Sigmoid colon (tissue), 7 donors: ENCODE measurements around the gene FBLIM1. TPM values are rescaled to one million over a fixed set of nuclear protein-coding genes. Genes with fewer than 3 reads are reported as not detected.

Experiments
- DNase-seq: peaks from one replicate; pipeline ENCODE4 v3.0.0-alpha.2; 2019
- H3K27ac ChIP-seq, 4 donors: fragments of 200-600 bp; sonication (generic); one replicate each; pipeline ENCODE4 v1.5.1; 2016 to 2019; ENCODE audit warnings: mild to moderate bottlenecking in 1 of 4
- H3K27me3 ChIP-seq, 3 donors: fragments of 200-600 bp; sonication (generic); one replicate each; pipeline ENCODE4 v1.5.1; 2019; ENCODE audit warnings: mild to moderate bottlenecking in 1 of 3
- H3K36me3 ChIP-seq, 4 donors: fragments of 200-600 bp; sonication (generic); one replicate each; pipeline ENCODE4 v1.5.1; 2016 to 2019
- H3K4me1 ChIP-seq, 4 donors: fragments of 200-600 bp; sonication (generic); one replicate each; pipeline ENCODE4 v1.5.1; 2017 to 2019
- H3K4me3 ChIP-seq, 4 donors: fragments of 200-600 bp; sonication (generic); one replicate each; pipeline ENCODE4 v1.5.1; 2017 to 2019; ENCODE audit warnings: mild to moderate bottlenecking in 2 of 4, moderate library complexity in 1 of 4
- H3K9me3 ChIP-seq, 4 donors: fragments of 200-600 bp in 3 of 4; sonication (generic) in 3 of 4; one replicate each; pipeline versions ENCODE4 v1.5.1 to v1.6.1; 2013 to 2019
- EP300 ChIP-seq, 4 donors: sonication (generic); formaldehyde crosslinking; IDR thresholded peaks; one replicate each; pipeline ENCODE4 v1.6.1; 2017; ENCODE audit warnings: antibody characterized with exemption in 4 of 4
- POLR2A ChIP-seq, 2 donors: fragments of 450-650 bp; IDR thresholded peaks; one replicate each; pipeline ENCODE4 v1.6.1; 2016; ENCODE audit warnings: antibody characterized with exemption in 2 of 2, mild to moderate bottlenecking in 2 of 2, moderate library complexity in 2 of 2
- POLR2AphosphoS5 ChIP-seq, 4 donors: sonication (generic); formaldehyde crosslinking; IDR thresholded peaks; one replicate each; pipeline ENCODE4 v1.6.1; 2017; ENCODE audit warnings: antibody characterized with exemption in 4 of 4
- WGBS, 2 donors: extraction: QIAGEN DNeasy Blood & Tissue Kit; methylation state at CpG; one replicate each; pipeline ENCODE4 v1.1.7; 2013; 5-methylcytosine and 5-hydroxymethylcytosine counted together
- intact Hi-C: fragments of 100-400 bp; cut with DNase I; formaldehyde crosslinking; loops from one replicate; pipeline ENCODE4 v1.15.1; 2023
- polyA plus RNA-seq, 3 donors: library from polyadenylated mRNA; stranded (reverse); fragments of 200-250 nt; gene quantifications; one replicate each; pipeline ENCODE4 v1.2.3, GENCODE V29; 2013
- total RNA-seq, 4 donors: library from RNA; depleted of rRNA; stranded (reverse); fragments of >200 nt; gene quantifications; one replicate each; pipeline ENCODE4 v1.1.0, GENCODE V29; 2016
- TF ChIP-seq, protein P1 (sequence below), 4 experiments: fragments of 450-650 bp in 3 of 4; fragments of 200-600 bp in 1 of 4; IDR thresholded peaks; one replicate each; pipeline ENCODE4 v1.5.1; 2016 to 2019; ENCODE audit warnings: antibody characterized with exemption in 4 of 4, mild to moderate bottlenecking in 3 of 4, moderate library complexity in 2 of 4
- donor health status: healthy with polysubstance abuse.
- donor health status: Bipolar disorder and iron deficiency.
- donor health status: healthy.

The FBLIM1 gene
- total and polyA plus RNA-seq, 7 donors = 28.1 to 227 (median 53.2) TPM

DNA sequence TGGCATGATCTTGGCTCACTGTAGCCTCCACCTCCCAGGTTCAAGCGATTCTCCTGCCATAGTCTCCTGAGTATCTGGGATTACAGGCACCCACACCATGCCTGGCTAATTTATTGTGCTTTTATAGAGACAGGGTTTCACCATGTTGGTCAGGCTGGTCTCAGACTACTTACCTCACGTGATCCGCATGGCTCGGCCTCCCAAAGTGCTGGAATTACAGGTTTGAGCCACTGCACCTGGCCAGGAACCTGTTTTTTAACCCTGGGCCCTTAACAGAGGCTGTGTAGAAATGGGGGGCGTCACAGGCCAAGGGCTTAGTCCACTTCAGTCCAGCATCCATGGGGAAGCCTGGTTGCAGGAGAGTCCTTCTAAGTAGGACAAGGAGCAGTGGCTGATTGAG is 9.3 kb downstream of the FBLIM1 start:
- H3K4me1 ChIP-seq = peaks cover 0 to 8% (median 3%) of the 10 kb centered on the region in 4 donors
- no peaks in the 10 kb centered on the region for H3K27me3 ChIP-seq
- H3K9me3 ChIP-seq = no peaks in the 10 kb centered on the region
- no peak for TF ChIP-seq EP300 (IDR thresholded peaks at IDR 0.05)
- no peak for TF ChIP-seq POLR2AphosphoS5 (IDR thresholded peaks at IDR 0.05)
- TF ChIP-seq, protein P1, sequence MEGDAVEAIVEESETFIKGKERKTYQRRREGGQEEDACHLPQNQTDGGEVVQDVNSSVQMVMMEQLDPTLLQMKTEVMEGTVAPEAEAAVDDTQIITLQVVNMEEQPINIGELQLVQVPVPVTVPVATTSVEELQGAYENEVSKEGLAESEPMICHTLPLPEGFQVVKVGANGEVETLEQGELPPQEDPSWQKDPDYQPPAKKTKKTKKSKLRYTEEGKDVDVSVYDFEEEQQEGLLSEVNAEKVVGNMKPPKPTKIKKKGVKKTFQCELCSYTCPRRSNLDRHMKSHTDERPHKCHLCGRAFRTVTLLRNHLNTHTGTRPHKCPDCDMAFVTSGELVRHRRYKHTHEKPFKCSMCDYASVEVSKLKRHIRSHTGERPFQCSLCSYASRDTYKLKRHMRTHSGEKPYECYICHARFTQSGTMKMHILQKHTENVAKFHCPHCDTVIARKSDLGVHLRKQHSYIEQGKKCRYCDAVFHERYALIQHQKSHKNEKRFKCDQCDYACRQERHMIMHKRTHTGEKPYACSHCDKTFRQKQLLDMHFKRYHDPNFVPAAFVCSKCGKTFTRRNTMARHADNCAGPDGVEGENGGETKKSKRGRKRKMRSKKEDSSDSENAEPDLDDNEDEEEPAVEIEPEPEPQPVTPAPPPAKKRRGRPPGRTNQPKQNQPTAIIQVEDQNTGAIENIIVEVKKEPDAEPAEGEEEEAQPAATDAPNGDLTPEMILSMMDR (IDR thresholded peaks at IDR 0.05) = no peak
- WGBS, 2 donors = 85 to 94% methylated on average over 5 of the region's 5 CpGs
- H3K36me3 ChIP-seq = peaks cover 11 to 79% (median 46%) of the 10 kb centered on the region in 4 donors
- no peak for DNase-seq
- no peak overlapping the region for H3K27ac ChIP-seq
- no peak overlapping the region for H3K4me3 ChIP-seq
- intact Hi-C loops = no loop called here

GRCh38 chr1:15768388-15768787 is 9.8 kb downstream of the FBLIM1 start:
- TF ChIP-seq, protein P1 (IDR thresholded peaks at IDR 0.05) = no peak
- TF ChIP-seq POLR2A (IDR thresholded peaks at IDR 0.05) (no peak), EP300 (IDR thresholded peaks at IDR 0.05) (no peak), POLR2AphosphoS5 (IDR thresholded peaks at IDR 0.05) (no peak)
- peaks cover 11 to 84% (median 48%) of the 10 kb centered on the region in 4 donors for H3K36me3 ChIP-seq

GRCh38 chr1:15770313-15770962 is 11.8 kb downstream of the FBLIM1 start:
- intact Hi-C loops = no loop called here
- Histone ChIP-seq H3K36me3 (peaks cover 11 to 89% (median 55%) of the 10 kb centered on the region in 4 donors), H3K4me1 (no peaks in the 10 kb centered on the region), H3K27me3 (no peaks in the 10 kb centered on the region), H3K27ac (no peak overlapping the region), H3K9me3 (no peaks in the 10 kb centered on the region), H3K4me3 (no peak overlapping the region)
- 92 to 93% methylated on average over 14 of the region's 14 CpGs for WGBS, 2 donors
- no peak for TF ChIP-seq POLR2A (IDR thresholded peaks at IDR 0.05)
- TF ChIP-seq, protein P1 (IDR thresholded peaks at IDR 0.05) = no peak
- TF ChIP-seq EP300 (IDR thresholded peaks at IDR 0.05) = no peak
- no peak for DNase-seq

More at GRCh38 chr1:15768388-15768787, 9.8 kb downstream of the FBLIM1 start:
- 96 to 97% methylated on average over 7 of the region's 7 CpGs for WGBS, 2 donors
- no peak overlapping the region for H3K4me3 ChIP-seq
- H3K27ac ChIP-seq = no peak overlapping the region
- intact Hi-C loops = no loop called here
- no peaks in the 10 kb centered on the region for H3K27me3 ChIP-seq
- no peaks in the 10 kb centered on the region for H3K9me3 ChIP-seq
- H3K4me1 ChIP-seq = peaks cover 0 to 8% (median 3%) of the 10 kb centered on the region in 4 donors
- no peak for DNase-seq

GRCh38 chr1:15771836-15772515 is 13.4 kb downstream of the FBLIM1 start:
- WGBS, 2 donors = 77 to 82% methylated on average over 6 of the region's 6 CpGs
- Histone ChIP-seq H3K9me3 (no peaks in the 10 kb centered on the region), H3K36me3 (peaks cover 11 to 90% (median 57%) of the 10 kb centered on the region in 4 donors), H3K27me3 (no peaks in the 10 kb centered on the region), H3K27ac (no peak overlapping the region), H3K4me1 (no peaks in the 10 kb centered on the region), H3K4me3 (no peak overlapping the region)
- TF ChIP-seq EP300 (IDR thresholded peaks at IDR 0.05) = no peak
- no peak for TF ChIP-seq POLR2AphosphoS5 (IDR thresholded peaks at IDR 0.05)
- TF ChIP-seq, protein P1 (IDR thresholded peaks at IDR 0.05) = no peak
- no peak for TF ChIP-seq POLR2A (IDR thresholded peaks at IDR 0.05)
- DNase-seq = no peak
- intact Hi-C loops = no loop called here
